Choroid plexus epithelial cell (primary cell): Measurements from ENCODE around the gene BCAM.
A peak's percentile ranks its signal among the peaks of the same experiment; 100 is the strongest.
"Not testable (repeated sequence)": the region's sequence is repeated elsewhere in the genome, so short reads cannot be mapped to it uniquely, and the experiment has no call there.

ENCODE experiments used
- DNase-seq: peaks from one replicate; pipeline ENCODE4 v3.0.0-alpha.2; 2010; ENCODE audit warnings: low read depth
- H3K4me3 ChIP-seq: 2 replicates; pipeline ENCODE4 v1.5.1; 2011; ENCODE audit warnings: low read depth, mild to moderate bottlenecking, control low read depth, low read length, moderate library complexity
- CTCF ChIP-seq: conservative IDR thresholded peaks from 2 replicates; pipeline ENCODE4 v1.5.1; 2011; ENCODE audit warnings: low read depth, mild to moderate bottlenecking, control low read depth, inconsistent platforms, low read length, moderate library complexity

BCAM gene

GRCh38 chr19:44808463-44809371, at the start of gene BCAM:
Gene BCAM (plus strand): TSS chr19:44809103. CDS start chr19:44809125, 22 bp downstream.
- peak within 1 kb of the TSS; percentile 60 for H3K4me3 ChIP-seq
- DNase-seq, result peak; percentile 69
- no peak for TF ChIP-seq CTCF

GRCh38 chr19:44762038-44762437, 46.9 kb upstream of the BCAM start:
- no peak for DNase-seq
- H3K4me3 ChIP-seq, result no peak overlapping the region
- no peak for TF ChIP-seq CTCF

- DNase-seq, result no peak
- no peak overlapping the region for H3K4me3 ChIP-seq
- TF ChIP-seq CTCF, result no peak
These were observed 43.6 kb upstream of the BCAM start for GRCh38 chr19:44765033-44765948.

GRCh38 chr19:44765949-44766335, 43.0 kb upstream of the BCAM start:
- H3K4me3 ChIP-seq, result no peak overlapping the region
- TF ChIP-seq CTCF, result no peak
- no peak for DNase-seq

GRCh38 chr19:44767295-44768180, 41.4 kb upstream of the BCAM start:
- DNase-seq, result no peak
- no peak overlapping the region for H3K4me3 ChIP-seq
- no peak for TF ChIP-seq CTCF

- DNase-seq, result peak; percentile 97
- H3K4me3 ChIP-seq, result no peak overlapping the region
- TF ChIP-seq CTCF, result peak; percentile 83
These were observed 38.2 kb upstream of the BCAM start for GRCh38 chr19:44770550-44771257.

- not testable (repeated sequence) for DNase-seq, H3K4me3 ChIP-seq
These were observed 36.8 kb upstream of the BCAM start for GRCh38 chr19:44772144-44772543.
